Renal cortex interstitium (tissue), 11 donors: ENCODE results near the gene PCDHGA9. TPM values are rescaled to one million over a fixed set of nuclear protein-coding genes. Genes with fewer than 3 reads are reported as not detected.
"Not testable (repeated sequence)": the region's sequence is repeated elsewhere in the genome, so short reads cannot be mapped to it uniquely, and the experiment has no call there.

Experiments used
- DNase-seq, 11 donors: peaks; one replicate each; pipeline ENCODE4 v3.0.0-alpha.2; 2013; ENCODE audit warnings: low read depth in 9 of 11, low spot score in 4 of 11; ENCODE audit errors: extremely low read depth in 1 of 11
- polyA plus RNA-seq, 3 donors: library from polyadenylated mRNA; unstranded; fragments of 120-200 nt; gene quantifications; one replicate each; pipeline ENCODE4 v1.2.1, GENCODE V29; 2013; ENCODE audit not compliant: insufficient read length in 3 of 3

Gene PCDHGA9
- polyA plus RNA-seq, 3 donors = 3.6 to 6.2 (median 5.4) TPM

- DNase-seq = not testable (repeated sequence)
Observed at GRCh38 chr5:141407790-141408505, 5.4 kb downstream of the PCDHGA9 start, which contains the start of gene PCDHGB6. TSS of gene PCDHGB6 (plus strand) at chr5:141408021. CDS start at chr5:141408203, 182 bp downstream.

GRCh38 chr5:141409598-141410306 is 7.2 kb downstream of the PCDHGA9 start:
- DNase-seq = no peak

- DNase-seq = no peak
Observed at GRCh38 chr5:141411575-141411974, 9.0 kb downstream of the PCDHGA9 start.

DNA sequence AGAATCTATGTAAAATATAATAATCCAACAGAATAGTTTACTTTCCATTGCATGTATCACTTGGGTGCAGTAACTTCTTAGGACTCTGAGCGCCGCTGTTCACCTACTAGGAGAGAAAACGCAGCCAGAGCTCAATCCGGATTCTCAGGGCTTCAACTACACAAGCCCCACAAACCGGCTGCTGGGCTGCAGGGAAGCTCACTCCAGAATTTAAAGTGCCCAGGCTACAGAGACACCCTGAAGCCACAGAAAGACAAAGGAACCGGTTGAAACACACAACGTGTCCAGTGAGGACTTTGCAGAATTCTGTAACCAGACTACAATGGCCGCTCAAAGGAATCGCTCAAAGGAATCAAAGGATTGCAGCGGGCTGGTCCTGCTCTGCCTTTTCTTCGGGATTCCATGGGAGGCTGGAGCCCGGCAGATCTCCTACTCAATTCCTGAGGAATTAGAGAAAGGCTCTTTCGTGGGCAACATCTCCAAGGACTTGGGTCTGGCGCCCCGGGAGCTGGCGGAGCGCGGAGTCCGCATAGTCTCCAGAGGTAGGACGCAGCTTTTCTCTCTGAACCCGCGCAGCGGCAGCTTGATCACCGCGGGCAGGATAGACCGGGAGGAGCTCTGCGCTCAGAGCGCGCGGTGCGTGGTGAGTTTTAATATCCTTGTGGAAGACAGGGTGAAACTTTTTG is 10.4 kb downstream of the PCDHGA9 start, which contains the start of gene PCDHGA10:
Gene PCDHGA10 (plus strand): TSS at position 134 of the 686 bp plus-strand sequence. CDS start 189 bp downstream, at position 323.
- no peak for DNase-seq

DNA sequence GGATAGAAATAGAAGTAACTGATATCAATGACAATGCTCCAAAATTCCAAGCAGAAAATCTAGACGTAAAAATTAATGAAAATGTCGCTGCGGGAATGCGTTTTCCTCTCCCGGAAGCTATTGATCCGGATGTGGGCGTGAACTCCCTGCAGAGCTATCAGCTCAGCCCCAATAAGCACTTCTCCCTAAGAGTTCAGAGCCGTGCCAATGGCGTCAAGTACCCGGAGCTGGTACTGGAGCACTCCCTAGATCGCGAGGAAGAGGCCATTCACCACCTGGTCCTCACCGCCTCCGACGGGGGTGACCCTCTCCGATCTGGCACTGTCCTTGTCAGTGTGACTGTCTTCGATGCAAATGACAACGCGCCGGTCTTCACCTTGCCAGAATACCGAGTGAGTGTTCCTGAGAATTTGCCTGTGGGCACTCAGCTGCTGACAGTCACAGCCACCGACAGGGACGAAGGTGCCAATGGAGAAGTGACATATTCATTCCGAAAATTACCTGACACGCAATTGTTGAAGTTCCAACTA is 11.0 kb downstream of the PCDHGA9 start:
- DNase-seq = no peak

DNA sequence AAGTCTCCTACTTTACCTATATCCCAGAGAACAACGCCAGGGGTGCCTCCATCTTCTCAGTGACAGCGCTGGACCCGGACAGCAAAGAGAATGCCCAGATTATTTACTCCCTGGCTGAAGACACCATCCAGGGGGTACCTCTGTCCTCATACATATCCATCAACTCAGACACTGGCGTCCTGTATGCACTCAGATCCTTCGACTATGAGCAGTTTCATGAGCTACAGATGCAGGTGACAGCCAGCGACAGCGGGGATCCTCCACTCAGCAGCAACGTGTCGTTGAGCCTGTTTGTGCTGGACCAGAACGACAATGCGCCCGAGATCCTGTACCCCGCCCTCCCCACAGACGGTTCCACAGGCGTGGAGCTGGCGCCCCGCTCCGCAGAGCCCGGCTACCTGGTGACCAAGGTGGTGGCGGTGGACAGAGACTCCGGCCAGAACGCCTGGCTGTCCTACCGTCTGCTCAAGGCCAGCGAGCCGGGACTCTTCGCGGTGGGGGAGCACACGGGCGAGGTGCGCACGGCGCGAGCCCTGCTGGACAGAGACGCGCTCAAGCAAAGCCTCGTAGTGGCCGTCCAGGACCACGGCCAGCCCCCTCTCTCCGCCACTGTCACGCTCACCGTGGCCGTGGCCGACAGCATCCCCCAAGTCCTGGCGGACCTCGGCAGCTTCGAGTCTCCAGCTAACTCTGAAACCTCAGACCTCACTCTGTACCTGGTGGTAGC is 12.1 kb downstream of the PCDHGA9 start:
- not testable (repeated sequence) for DNase-seq

GRCh38 chr5:141415275-141415618 is 12.7 kb downstream of the PCDHGA9 start:
- not testable (repeated sequence) for DNase-seq

GRCh38 chr5:141417494-141418172 is 15.1 kb downstream of the PCDHGA9 start, which contains the start of gene PCDHGB7:
TSS of gene PCDHGB7 (plus strand) at chr5:141417677. CDS start at chr5:141417860, 183 bp downstream.
- DNase-seq = peak in 7 of 11 donors; percentile 33 to 56 (median 47)

DNA sequence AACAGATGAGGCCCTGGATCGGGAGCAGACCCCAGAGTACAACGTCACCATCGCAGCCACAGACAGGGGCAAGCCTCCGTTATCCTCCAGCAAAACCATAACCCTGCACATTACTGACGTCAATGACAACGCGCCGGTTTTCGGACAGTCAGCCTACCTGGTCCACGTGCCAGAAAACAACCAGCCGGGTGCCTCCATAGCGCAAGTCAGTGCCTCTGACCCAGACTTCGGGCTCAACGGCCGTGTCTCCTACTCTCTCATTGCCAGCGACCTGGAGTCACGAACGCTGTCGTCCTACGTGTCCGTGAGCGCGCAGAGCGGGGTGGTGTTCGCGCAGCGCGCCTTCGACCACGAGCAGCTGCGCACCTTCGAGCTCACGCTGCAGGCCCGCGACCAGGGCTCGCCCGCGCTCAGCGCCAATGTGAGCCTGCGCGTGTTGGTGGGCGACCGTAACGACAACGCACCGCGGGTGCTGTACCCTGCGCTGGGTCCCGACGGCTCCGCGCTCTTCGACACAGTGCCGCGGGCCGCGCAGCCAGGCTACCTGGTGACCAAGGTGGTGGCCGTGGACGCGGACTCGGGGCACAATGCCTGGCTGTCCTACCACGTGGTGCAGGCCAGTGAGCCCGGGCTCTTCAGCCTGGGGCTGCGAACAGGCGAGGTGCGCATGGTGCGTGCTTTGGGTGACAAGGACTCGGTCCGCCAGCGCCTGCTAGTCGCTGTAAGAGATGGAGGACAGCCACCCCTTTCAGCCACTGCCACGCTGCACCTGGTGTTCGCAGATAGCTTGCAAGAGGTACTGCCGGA is 16.7 kb downstream of the PCDHGA9 start:
- no peak for DNase-seq

DNA sequence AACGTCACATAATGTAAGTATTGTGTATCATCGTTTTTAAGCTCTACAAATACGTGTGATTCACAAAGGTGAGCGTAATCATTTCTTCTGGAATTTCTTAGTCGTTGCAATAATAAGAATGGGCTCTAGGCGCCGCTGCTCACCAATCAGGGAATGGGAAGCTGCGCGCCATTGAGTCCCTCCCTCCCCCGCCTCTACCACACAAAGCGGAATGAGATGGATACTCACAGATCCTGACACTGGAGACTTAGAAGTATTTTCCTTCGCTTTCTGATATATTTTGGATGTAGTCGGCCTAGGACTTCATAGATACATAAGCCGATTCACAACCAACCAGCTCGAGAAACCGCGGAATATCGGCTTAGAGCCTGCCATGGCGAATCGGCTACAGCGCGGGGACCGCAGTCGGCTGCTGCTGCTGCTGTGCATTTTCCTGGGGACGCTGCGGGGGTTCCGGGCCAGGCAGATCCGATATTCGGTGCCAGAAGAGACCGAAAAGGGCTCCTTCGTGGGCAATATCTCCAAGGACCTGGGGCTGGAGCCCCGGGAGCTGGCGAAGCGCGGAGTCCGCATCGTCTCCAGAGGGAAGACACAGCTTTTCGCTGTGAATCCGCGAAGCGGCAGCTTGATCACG is 18.4 kb downstream of the PCDHGA9 start, which contains the start of gene PCDHGA11:
Gene PCDHGA11 (plus strand): TSS at position 197 of the 634 bp plus-strand sequence. CDS start 177 bp downstream, at position 374.
- DNase-seq = peak in 1 of 11 donors; percentile 22

DNA sequence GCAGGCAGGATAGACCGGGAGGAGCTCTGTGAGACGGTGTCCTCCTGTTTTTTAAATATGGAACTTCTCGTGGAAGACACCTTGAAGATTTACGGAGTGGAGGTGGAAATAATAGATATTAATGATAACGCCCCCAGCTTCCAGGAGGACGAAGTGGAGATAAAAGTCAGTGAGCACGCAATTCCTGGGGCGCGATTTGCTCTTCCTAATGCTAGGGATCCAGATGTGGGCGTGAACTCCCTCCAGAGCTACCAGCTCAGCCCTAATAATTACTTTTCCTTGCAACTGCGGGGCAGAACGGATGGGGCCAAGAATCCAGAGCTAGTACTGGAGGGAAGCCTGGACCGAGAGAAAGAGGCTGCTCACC is 18.9 kb downstream of the PCDHGA9 start:
- no peak for DNase-seq

DNA sequence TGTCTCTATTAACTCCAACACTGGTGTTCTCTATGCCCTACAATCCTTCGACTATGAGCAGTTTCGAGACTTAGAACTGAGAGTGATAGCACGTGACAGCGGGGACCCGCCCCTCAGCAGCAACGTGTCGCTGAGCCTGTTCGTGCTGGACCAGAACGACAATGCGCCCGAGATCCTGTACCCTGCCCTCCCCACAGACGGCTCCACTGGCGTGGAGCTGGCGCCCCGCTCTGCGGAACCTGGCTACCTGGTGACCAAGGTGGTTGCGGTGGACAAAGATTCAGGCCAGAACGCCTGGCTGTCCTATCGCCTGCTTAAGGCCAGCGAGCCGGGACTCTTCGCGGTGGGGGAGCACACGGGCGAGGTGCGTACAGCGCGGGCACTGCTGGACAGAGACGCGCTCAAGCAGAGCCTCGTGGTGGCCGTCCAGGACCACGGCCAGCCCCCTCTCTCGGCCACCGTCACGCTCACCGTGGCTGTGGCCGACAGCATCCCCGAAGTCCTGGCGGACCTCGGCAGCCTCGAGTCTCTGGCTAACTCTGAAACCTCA is 20.2 kb downstream of the PCDHGA9 start:
- no peak for DNase-seq

GRCh38 chr5:141427783-141428426 is 25.3 kb downstream of the PCDHGA9 start:
- no peak for DNase-seq

GRCh38 chr5:141430332-141431113 is 27.9 kb downstream of the PCDHGA9 start, which contains the start of gene PCDHGA12:
TSS of gene PCDHGA12 (plus strand) at chr5:141430507. CDS start at chr5:141430760, 253 bp downstream.
- DNase-seq = peak in 1 of 11 donors; percentile 11

DNA sequence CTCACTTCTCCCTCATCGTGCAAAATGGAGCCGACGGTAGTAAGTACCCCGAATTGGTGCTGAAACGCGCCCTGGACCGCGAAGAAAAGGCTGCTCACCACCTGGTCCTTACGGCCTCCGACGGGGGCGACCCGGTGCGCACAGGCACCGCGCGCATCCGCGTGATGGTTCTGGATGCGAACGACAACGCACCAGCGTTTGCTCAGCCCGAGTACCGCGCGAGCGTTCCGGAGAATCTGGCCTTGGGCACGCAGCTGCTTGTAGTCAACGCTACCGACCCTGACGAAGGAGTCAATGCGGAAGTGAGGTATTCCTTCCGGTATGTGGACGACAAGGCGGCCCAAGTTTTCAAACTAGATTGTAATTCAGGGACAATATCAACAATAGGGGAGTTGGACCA is 28.7 kb downstream of the PCDHGA9 start:
- no peak for DNase-seq
